Osteocyte (in vitro differentiated cells): Measurements from ENCODE around the gene UMODL1. TPM values are rescaled to one million over a fixed set of nuclear protein-coding genes. Genes with fewer than 3 reads are reported as not detected.

Experiments
- DNase-seq: peaks from one replicate; pipeline ENCODE4 v3.0.0; 2021; ENCODE audit warnings: mixed read lengths; ENCODE audit not compliant: unreplicated experiment; ENCODE audit errors: extremely low spot score
- H3K27ac Mint-ChIP-seq: one replicate; pipeline ENCODE4 v1.8.0; 2021; ENCODE audit warnings: mild to moderate bottlenecking, mixed read lengths; ENCODE audit not compliant: unreplicated experiment
- H3K27me3 Mint-ChIP-seq: one replicate; pipeline ENCODE4 v1.8.0; 2021; ENCODE audit warnings: mixed read lengths; ENCODE audit not compliant: unreplicated experiment
- H3K36me3 Mint-ChIP-seq: one replicate; pipeline ENCODE4 v1.8.0; 2021; ENCODE audit warnings: mixed read lengths; ENCODE audit not compliant: unreplicated experiment
- H3K4me1 Mint-ChIP-seq: one replicate; pipeline ENCODE4 v1.8.0; 2021; ENCODE audit warnings: mixed read lengths; ENCODE audit not compliant: unreplicated experiment
- H3K4me3 Mint-ChIP-seq: one replicate; pipeline ENCODE4 v1.8.0; 2021; ENCODE audit warnings: mild to moderate bottlenecking, moderate library complexity, mixed read lengths; ENCODE audit not compliant: unreplicated experiment
- H3K9me3 Mint-ChIP-seq: one replicate; pipeline ENCODE4 v1.8.0; 2021; ENCODE audit warnings: mixed read lengths; ENCODE audit not compliant: unreplicated experiment
- CTCF ChIP-seq: fragments of 200-600 bp; sonication (generic); IDR thresholded peaks from 2 replicates; pipeline ENCODE4 v1.5.0; 2021; ENCODE audit warnings: antibody characterized with exemption, mild to moderate bottlenecking, moderate library complexity
- total RNA-seq: library from RNA; stranded (reverse); gene quantifications from 2 replicates; pipeline ENCODE4 v1.2.1, GENCODE V29; 2021

UMODL1 gene
- total RNA-seq, 1 donor from 2014 or later = not detected

GRCh38 chr21:42082501-42083360, 11.6 kb downstream of the UMODL1 start:
- H3K36me3 Mint-ChIP-seq = no peaks in the 10 kb centered on the region
- H3K4me1 Mint-ChIP-seq = peaks cover 17% of the 10 kb centered on the region
- H3K4me3 Mint-ChIP-seq = no peak overlapping the region
- no peaks in the 10 kb centered on the region for H3K9me3 Mint-ChIP-seq
- H3K27ac Mint-ChIP-seq = no peak overlapping the region
- H3K27me3 Mint-ChIP-seq = no peaks in the 10 kb centered on the region
- DNase-seq = no peak
- no peak for TF ChIP-seq CTCF

- TF ChIP-seq CTCF = no peak
- Mint-ChIP-seq H3K27ac (no peak overlapping the region), H3K27me3 (no peaks in the 10 kb centered on the region), H3K4me1 (peaks cover 17% of the 10 kb centered on the region), H3K4me3 (no peak overlapping the region), H3K36me3 (no peaks in the 10 kb centered on the region), H3K9me3 (no peaks in the 10 kb centered on the region)
- DNase-seq = no peak
Measured at GRCh38 chr21:42083361-42083690, 12.2 kb downstream of the UMODL1 start.

GRCh38 chr21:42084079-42084478, 13.0 kb downstream of the UMODL1 start:
- peaks cover 17% of the 10 kb centered on the region for H3K4me1 Mint-ChIP-seq
- no peaks in the 10 kb centered on the region for H3K9me3 Mint-ChIP-seq
- DNase-seq = no peak
- H3K36me3 Mint-ChIP-seq = no peaks in the 10 kb centered on the region
- H3K4me3 Mint-ChIP-seq = no peak overlapping the region
- no peak for TF ChIP-seq CTCF
- H3K27ac Mint-ChIP-seq = no peak overlapping the region
- no peaks in the 10 kb centered on the region for H3K27me3 Mint-ChIP-seq

GRCh38 chr21:42085246-42086077, 14.3 kb downstream of the UMODL1 start:
- Mint-ChIP-seq H3K9me3 (no peaks in the 10 kb centered on the region), H3K4me3 (no peak overlapping the region), H3K27ac (no peak overlapping the region), H3K27me3 (no peaks in the 10 kb centered on the region), H3K4me1 (peaks cover 5% of the 10 kb centered on the region), H3K36me3 (no peaks in the 10 kb centered on the region)
- TF ChIP-seq CTCF = no peak
- DNase-seq = no peak

GRCh38 chr21:42086969-42087368, 15.9 kb downstream of the UMODL1 start:
- DNase-seq = no peak
- Mint-ChIP-seq H3K9me3 (no peaks in the 10 kb centered on the region), H3K27ac (no peak overlapping the region)

More at GRCh38 chr21:42086969-42087368, 15.9 kb downstream of the UMODL1 start:
- Mint-ChIP-seq H3K4me3 (no peak overlapping the region), H3K36me3 (no peaks in the 10 kb centered on the region), H3K27me3 (no peaks in the 10 kb centered on the region), H3K4me1 (no peaks in the 10 kb centered on the region)
- TF ChIP-seq CTCF = no peak
